Smooth muscle cell (in vitro differentiated cells): ENCODE measurements around the gene SMTN. TPM values are rescaled to one million over a fixed set of nuclear protein-coding genes. Genes with fewer than 3 reads are reported as not detected.
A peak's percentile ranks its signal among the peaks of the same experiment; 100 is the strongest.

Experiments used
- DNase-seq: peaks from one replicate; lab custom pipeline; 2025; ENCODE audit not compliant: unreplicated experiment; lab: John Stamatoyannopoulos, UW
- H2AFZ ChIP-seq: fragments of 200-600 bp; sonication (generic); 2 replicates; pipeline ENCODE4 v1.6.0; 2016; ENCODE audit warnings: antibody characterized with exemption, low read depth, mild to moderate bottlenecking
- H3F3A ChIP-seq: fragments of 200-600 bp; sonication (generic); 2 replicates; pipeline ENCODE4 v1.6.0; 2017; ENCODE audit warnings: antibody characterized with exemption, low read depth
- H3K27ac ChIP-seq: fragments of 200-600 bp; sonication (generic); 2 replicates; pipeline ENCODE4 v1.5.1; 2016; ENCODE audit warnings: low read depth, mild to moderate bottlenecking
- H3K27me3 ChIP-seq: fragments of 200-600 bp; sonication (generic); 2 replicates; pipeline ENCODE4 v1.6.1; 2016; ENCODE audit warnings: low read depth, mild to moderate bottlenecking
- H3K36me3 ChIP-seq: fragments of 200-600 bp; sonication (generic); 2 replicates; pipeline ENCODE4 v1.5.1; 2016; ENCODE audit warnings: low read depth
- H3K4me1 ChIP-seq: fragments of 200-600 bp; sonication (generic); 2 replicates; pipeline ENCODE4 v1.5.1; 2016; ENCODE audit warnings: low read depth
- H3K4me2 ChIP-seq: fragments of 200-600 bp; sonication (generic); 2 replicates; pipeline ENCODE4 v1.6.0; 2016; ENCODE audit warnings: mild to moderate bottlenecking
- H3K4me3 ChIP-seq: fragments of 200-600 bp; sonication (generic); 2 replicates; pipeline ENCODE4 v1.5.1; 2016; ENCODE audit warnings: mild to moderate bottlenecking
- H3K79me2 ChIP-seq: fragments of 200-600 bp; sonication (generic); 2 replicates; pipeline ENCODE4 v1.6.0; 2016; ENCODE audit warnings: low read depth, mild to moderate bottlenecking
- H3K9ac ChIP-seq: fragments of 200-600 bp; sonication (generic); 2 replicates; pipeline ENCODE4 v1.6.0; 2016; ENCODE audit warnings: low read depth
- H3K9me3 ChIP-seq: fragments of 200-600 bp; sonication (generic); replicated peaks from 2 replicates; pipeline ENCODE4 v1.5.1; 2016; ENCODE audit warnings: low read depth
- H4K20me1 ChIP-seq: fragments of 200-600 bp; sonication (generic); 2 replicates; pipeline ENCODE4 v1.6.0; 2016; ENCODE audit warnings: low read depth
- CTCF ChIP-seq: fragments of 200-600 bp; sonication (generic); IDR thresholded peaks from 2 replicates; pipeline ENCODE4 v1.5.1; 2017; ENCODE audit warnings: borderline replicate concordance, mild to moderate bottlenecking, antibody characterized with exemption; ENCODE audit not compliant: insufficient read depth, poor library complexity, severe bottlenecking
- WGBS: methylation state at CpG from one replicate; pipeline ENCODE4 v1.1.7; 2016; ENCODE audit warnings: low lambda C conversion rate; 5-methylcytosine and 5-hydroxymethylcytosine counted together
- polyA plus RNA-seq: library from polyadenylated mRNA; unstranded; fragments of >200 nt; fragmentation: Nextera tagmentation; extraction: Ambion mirVana; gene quantifications from 2 replicates; pipeline ENCODE4 v1.2.1, GENCODE V29; 2016
- total RNA-seq: library from RNA; depleted of rRNA; stranded (reverse); fragments of >200 nt; gene quantifications from 2 replicates; pipeline ENCODE4 v1.2.3, GENCODE V29; 2014

The SMTN gene
- total and polyA plus RNA-seq, 2 experiments from 2014 or later: 58.6 to 108 TPM

- Histone ChIP-seq H3K9ac (no peak overlapping the region), H3K4me1 (no peaks in the 10 kb centered on the region), H3K27ac (peak overlapping the region; percentile 58), H3F3A (peaks cover 20% of the 10 kb centered on the region), H3K79me2 (no peaks in the 10 kb centered on the region), H3K9me3 (no peaks in the 10 kb centered on the region), H3K4me3 (no peak overlapping the region), H2AFZ (peak overlapping the region; percentile 84), H4K20me1 (no peaks in the 10 kb centered on the region), H3K27me3 (no peaks in the 10 kb centered on the region), H3K4me2 (peak overlapping the region; percentile 56), H3K36me3 (no peaks in the 10 kb centered on the region)
- no peak for DNase-seq
- 28% methylated on average over 9 of the region's 9 CpGs for WGBS
- no peak for TF ChIP-seq CTCF
These were observed 41.7 kb upstream of the SMTN start for GRCh38 chr22:31039393-31039792.

- Histone ChIP-seq H3K27ac (no peak overlapping the region), H3K36me3 (no peaks in the 10 kb centered on the region), H3K27me3 (no peaks in the 10 kb centered on the region), H4K20me1 (no peaks in the 10 kb centered on the region), H3K4me3 (no peak overlapping the region), H3K9me3 (no peaks in the 10 kb centered on the region), H3K4me1 (no peaks in the 10 kb centered on the region), H3K9ac (no peak overlapping the region), H2AFZ (no peak overlapping the region), H3K79me2 (no peaks in the 10 kb centered on the region), H3F3A (peaks cover 20% of the 10 kb centered on the region), H3K4me2 (no peak overlapping the region)
- WGBS: 89% methylated on average over 3 of the region's 3 CpGs
- DNase-seq: no peak
- no peak for TF ChIP-seq CTCF
These were observed 40.3 kb upstream of the SMTN start for GRCh38 chr22:31040542-31041398.

- H3K9me3 ChIP-seq: no peaks in the 10 kb centered on the region
- no peak overlapping the region for H3K27ac ChIP-seq
- 83% methylated on average over 13 of the region's 13 CpGs for WGBS
- H3K27me3 ChIP-seq: no peaks in the 10 kb centered on the region
- H2AFZ ChIP-seq: no peak overlapping the region
- H3K4me1 ChIP-seq: peaks cover 8% of the 10 kb centered on the region
- H3K4me2 ChIP-seq: no peak overlapping the region
- no peak for DNase-seq
- H4K20me1 ChIP-seq: no peaks in the 10 kb centered on the region
- no peaks in the 10 kb centered on the region for H3K36me3 ChIP-seq
- no peak for TF ChIP-seq CTCF
- no peaks in the 10 kb centered on the region for H3K79me2 ChIP-seq
- no peak overlapping the region for H3K9ac ChIP-seq
- H3K4me3 ChIP-seq: no peak overlapping the region
- H3F3A ChIP-seq: peaks cover 14% of the 10 kb centered on the region
These were observed 36.8 kb upstream of the SMTN start for GRCh38 chr22:31044262-31044861.
